Measurements from ENCODE around the gene MLN.

GRCh38 chr6:33847078-33847477 is 43.3 kb upstream of the MLN start:
- no peak for TF ChIP-seq CTCF (conservative IDR thresholded peaks at IDR 0.05; ENCODE audit: low read depth in 2 of 2)
- no peak for TF ChIP-seq EZH2 (IDR thresholded peaks at IDR 0.05; ENCODE audit: low read depth, unreplicated experiment)
- TF ChIP-seq EZH2phosphoT487 (IDR thresholded peaks at IDR 0.05; ENCODE audit: unreplicated experiment) = no peak
- TF ChIP-seq POLR2AphosphoS5 (IDR thresholded peaks at IDR 0.05; ENCODE audit: low read depth) = no peak
- no peak for TF ChIP-seq CREB1 (CRISPR knock-in tag; IDR thresholded peaks at IDR 0.05; ENCODE audit: low read depth)
- TF ChIP-seq ZNF114 (CRISPR knock-in tag; IDR thresholded peaks at IDR 0.05) = no peak
- no peak for TF ChIP-seq REST (IDR thresholded peaks at IDR 0.05; ENCODE audit: unreplicated experiment)
- no peak for TF ChIP-seq STAT1 (IDR thresholded peaks at IDR 0.05; ENCODE audit: unreplicated experiment)
- TF ChIP-seq JUNB (IDR thresholded peaks at IDR 0.05; ENCODE audit: unreplicated experiment) = no peak
